ENCODE data around the gene FXYD1. TPM values are rescaled to one million over a fixed set of nuclear protein-coding genes. Genes with fewer than 3 reads are reported as not detected.

The FXYD1 gene
- total and polyA plus RNA-seq, 2 of the 8 experiments (the other 6 are each of a cell fraction or from before 2014, with no cell fraction given), result 1.6 to 8.1 TPM

DNA sequence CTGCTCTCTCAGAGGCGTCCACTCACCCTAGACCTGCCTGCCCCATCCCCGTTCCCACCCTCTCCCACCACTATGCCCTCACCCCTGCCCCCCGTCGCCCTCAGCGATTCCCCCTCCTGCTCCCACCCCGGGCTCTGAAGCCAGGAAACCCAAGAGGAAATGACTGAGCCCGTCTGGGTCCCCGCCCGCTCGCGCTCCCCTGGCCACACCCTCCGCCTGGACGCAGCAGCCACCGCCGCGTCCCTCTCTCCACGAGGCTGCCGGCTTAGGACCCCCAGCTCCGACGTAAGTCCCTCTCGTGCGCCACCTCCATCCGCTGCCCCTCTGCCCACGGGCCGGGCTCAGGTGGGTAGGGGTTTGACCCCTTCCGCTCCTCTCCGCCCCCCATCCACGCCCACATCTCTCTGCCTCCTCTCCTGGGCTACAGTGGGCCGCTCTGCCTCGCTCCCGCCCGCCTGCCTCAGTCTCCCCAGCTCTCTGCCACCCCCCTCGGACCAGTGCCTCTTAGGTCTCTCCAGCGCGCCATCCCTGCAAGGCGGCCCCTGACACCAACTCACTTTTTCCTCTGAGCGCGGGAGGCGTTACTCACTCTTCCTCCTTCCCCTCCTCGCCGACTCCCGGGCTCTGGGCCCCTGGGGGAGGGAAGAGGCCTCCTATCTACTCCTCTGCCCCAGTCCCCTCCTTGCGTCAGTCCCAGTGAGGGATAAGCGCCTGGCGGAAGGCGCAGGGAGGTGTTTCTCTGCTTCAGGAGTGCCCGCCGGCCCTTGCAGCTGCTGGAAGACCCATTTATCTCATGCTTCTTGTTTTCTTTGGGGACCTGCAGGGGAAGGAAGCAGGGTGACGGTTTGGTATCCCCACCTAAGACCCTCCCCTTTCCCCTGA, 16.1 kb downstream of the FXYD1 start, which contains the start of gene FXYD5:
Gene FXYD5 (plus strand): TSS at position 211 of the 882 bp plus-strand sequence. CDS start 816 bp downstream, outside the sequence.
- Histone ChIP-seq H3K79me1 (ENCODE audit: low read depth, low read length) (peaks cover 6% of the 10 kb centered on the region), H2BK120ac (replicated peaks; ENCODE audit: low read depth, low read length) (peak within 1 kb of the TSS; percentile 57), H3K4ac (replicated peaks; ENCODE audit: insufficient read length, low read depth, low read length) (peak within 1 kb of the TSS; percentile 69), H3K23me2 (ENCODE audit: low read depth, low read length) (peaks cover 9% of the 10 kb centered on the region; the same call in 1 of the 2 replicates), H3K27me3 (replicated peaks in 1 of 4; ENCODE audit: control insufficient read depth in 3 of 4, extremely low read depth in 1 of 4, insufficient read depth in 3 of 4, low read length in 3 of 4) (peaks cover 0 to 5% (median 3%) of the 10 kb centered on the region in 4 experiments; a peak in 3 of 7 replicates), H2BK20ac (ENCODE audit: low read length) (peak within 1 kb of the TSS; percentile 15; the same call in 1 of the 2 replicates), H3K56ac (replicated peaks; ENCODE audit: insufficient read length, low read depth, low read length) (peak within 1 kb of the TSS; percentile 63), H3K36me3 (ENCODE audit: control insufficient read depth in 2 of 4, insufficient read depth in 4 of 4, low read length in 3 of 4) (peaks cover 2 to 20% (median 10%) of the 10 kb centered on the region in 4 experiments; a peak in 6 of 8 replicates), H3K4me1 (replicated peaks in 1 of 4; ENCODE audit: control insufficient read depth in 3 of 4, insufficient read depth in 4 of 4, low read length in 3 of 4) (peaks cover 4 to 28% (median 19%) of the 10 kb centered on the region in 4 experiments), H3K4me2 (ENCODE audit: insufficient read depth in 1 of 2, low read depth in 2 of 2, low read length in 2 of 2) (peak within 1 kb of the TSS; percentile 82 to 91), H2AFZ (ENCODE audit: low read length) (peak within 1 kb of the TSS; percentile 38; the same call in 1 of the 2 replicates), H4K5ac (ENCODE audit: insufficient read length, low read depth, low read length) (peak within 1 kb of the TSS; percentile 78), H2BK15ac (ENCODE audit: low read length) (peak within 1 kb of the TSS; percentile 77; the same call in 1 of the 2 replicates), H4K8ac (ENCODE audit: extremely low read depth, insufficient read depth, low read length) (peak within 1 kb of the TSS; percentile 78), H3K4me3 (ENCODE audit: extremely low read depth in 1 of 4, insufficient read depth in 2 of 4, low read depth in 3 of 4, low read length in 4 of 4) (peak within 1 kb of the TSS; percentile 68 to 80 (median 74)), H3K9ac (replicated peaks in 1 of 4; ENCODE audit: extremely low read depth in 1 of 4, low read depth in 3 of 4, low read length in 3 of 4) (peak within 1 kb of the TSS in 3 of 4 experiments; percentile 31 to 42 (median 34); a peak in 5 of 7 replicates), H3K79me2 (ENCODE audit: control insufficient read depth in 1 of 2, insufficient read depth in 2 of 2, low read length in 2 of 2) (peaks cover 0 to 11% of the 10 kb centered on the region in 2 experiments; a peak in 1 of 4 replicates), H3K14ac (ENCODE audit: insufficient read length) (peak within 1 kb of the TSS; percentile 13), H4K20me1 (replicated peaks in 1 of 2; ENCODE audit: control insufficient read depth in 1 of 2, insufficient read depth in 2 of 2, low read length in 2 of 2) (peaks cover 1 to 5% of the 10 kb centered on the region in 2 experiments), H3K27ac (ENCODE audit: low read depth, low read length) (peak within 1 kb of the TSS; percentile 21; the same call in 1 of the 2 replicates), H3K23ac (ENCODE audit: insufficient read length) (no peak within 1 kb of the TSS), H2BK5ac (ENCODE audit: low read depth, low read length) (peak within 1 kb of the TSS; percentile 89; the same call in 1 of the 2 replicates), H3K9me3 (ENCODE audit: insufficient read depth in 2 of 2, low read depth in 1 of 2, low read length in 1 of 2) (no peaks in the 10 kb centered on the region), H4K91ac (replicated peaks; ENCODE audit: insufficient read length, low read length) (peak within 1 kb of the TSS; percentile 92), H3K18ac (ENCODE audit: extremely low read depth, low read length) (peak within 1 kb of the TSS; percentile 95), H2BK12ac (ENCODE audit: low read depth, low read length) (peak within 1 kb of the TSS; percentile 86; the same call in 1 of the 2 replicates), H2AK5ac (ENCODE audit: low read depth, low read length) (no peak within 1 kb of the TSS)
- 2% methylated on average over 46 of the region's 49 CpGs; no CpG with 5 or more reads in 1 of the 2 experiments for WGBS, 2 experiments (ENCODE audit: extremely low coverage in 1 of 2, insufficient coverage in 1 of 2, insufficient read length in 1 of 2, insufficient replicate concordance in 2 of 2, low coverage in 1 of 2, low lambda C conversion rate in 2 of 2, missing lambda C conversion rate in 1 of 2)
- ChIA-PET POLR2A (ENCODE audit: partially characterized antibody) (interaction anchor here (0.7 to 5.6 kb wide), 16 partner anchors 9 to 113 kb away, joined by 3 to 67 read pairs (median 6); partner anchors contain the start of genes FXYD7, LGI4 and USF2), CTCF (ENCODE audit: partially characterized antibody) (interaction anchor here (0.5 to 4.3 kb wide), 28 partner anchors 8 to 1445 kb away, joined by 3 to 60 read pairs (median 6); partner anchors contain the start of gene FXYD7)
- FAIRE-seq (no peak), DNase-seq (ENCODE audit: low read depth in 1 of 2, low spot score in 2 of 2) (peak in 1 of 2 experiments; percentile 72)
- peak; percentile 60 for TF ChIP-seq KDM4A (IDR thresholded peaks at IDR 0.05; ENCODE audit: low read depth, low read length, severe bottlenecking)
- TF ChIP-seq KDM5A (IDR thresholded peaks at IDR 0.05; ENCODE audit: low read length), result no peak
- TF ChIP-seq EZH2 (IDR thresholded peaks at IDR 0.05; ENCODE audit: low read depth, low read length, severe bottlenecking), result no peak
- no peak for TF ChIP-seq SP2 (IDR thresholded peaks at IDR 0.05; ENCODE audit: low read length)
- no peak for TF ChIP-seq EGR1 (IDR thresholded peaks at IDR 0.05; ENCODE audit: borderline replicate concordance, low read depth, low read length)
- TF ChIP-seq PHF8 (conservative IDR thresholded peaks at IDR 0.05; ENCODE audit: low read depth, low read length), result peak; percentile 43; the same call in 1 of the 2 replicates
- TF ChIP-seq YY1 (IDR thresholded peaks at IDR 0.05; ENCODE audit: low read depth, low read length), result no peak
- TF ChIP-seq, protein P1, sequence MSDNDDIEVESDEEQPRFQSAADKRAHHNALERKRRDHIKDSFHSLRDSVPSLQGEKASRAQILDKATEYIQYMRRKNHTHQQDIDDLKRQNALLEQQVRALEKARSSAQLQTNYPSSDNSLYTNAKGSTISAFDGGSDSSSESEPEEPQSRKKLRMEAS (IDR thresholded peaks at IDR 0.05), result peak; percentile 40
- TF ChIP-seq CHD1 (IDR thresholded peaks at IDR 0.05; ENCODE audit: low read depth, low read length), result no peak
- no peak for TF ChIP-seq CBX5 (IDR thresholded peaks at IDR 0.05; ENCODE audit: low read depth, low read length)

All from H1 (cell line).